ENCODE results near the gene KIF26B.

DNA sequence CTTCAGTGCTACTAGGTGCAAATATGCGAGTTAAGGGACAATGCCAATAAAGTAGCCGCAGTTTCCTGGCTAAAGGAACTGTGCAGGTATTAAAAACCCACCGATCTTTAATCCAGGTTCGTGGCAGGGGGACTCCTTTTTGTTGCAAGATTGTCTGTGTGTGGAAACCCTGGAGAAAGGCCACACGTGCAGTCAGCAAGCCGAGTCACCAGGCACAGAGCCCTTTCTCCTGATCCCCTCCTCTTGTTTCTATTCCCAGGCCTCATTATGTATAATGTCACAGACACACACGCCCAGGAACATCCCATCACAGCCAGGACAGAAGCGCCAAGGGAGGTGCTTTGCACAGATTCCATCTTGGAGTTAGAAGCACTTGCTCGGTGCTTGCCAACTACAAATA, 528.9 kb downstream of the KIF26B start:
- TF ChIP-seq CTCF (IDR thresholded peaks at IDR 0.05) (no peak), POLR2AphosphoS5 (IDR thresholded peaks at IDR 0.05) (no peak), EP300 (IDR thresholded peaks at IDR 0.05) (no peak)

All from suprapubic skin (tissue), 4 donors.